GM13977 (cell line): ENCODE measurements around the gene SESN3.
"Not testable (repeated sequence)": the region's sequence is repeated elsewhere in the genome, so short reads cannot be mapped to it uniquely, and the experiment has no call there.

Experiments used
- DNase-seq: peaks from one replicate; pipeline ENCODE4 v3.0.0; 2012; ENCODE audit warnings: low spot score
- CTCF ChIP-seq: IDR thresholded peaks from 2 replicates; pipeline ENCODE4 v1.5.1; 2012; ENCODE audit warnings: mild to moderate bottlenecking, control low read depth; ENCODE audit not compliant: insufficient read depth; ENCODE audit errors: extremely low read depth, missing control alignments
- in situ Hi-C: fragments of 300-500 bp; cut with MboI; formaldehyde crosslinking; loops from one replicate; pipeline ENCODE4 v1.12.0; 2022; ENCODE audit warnings: low sequenced_read_pairs, low pct_unique_long_range_greater_than_20kb, mixed read lengths, inconsistent platforms; ENCODE audit not compliant: unreplicated experiment

SESN3 gene

DNA sequence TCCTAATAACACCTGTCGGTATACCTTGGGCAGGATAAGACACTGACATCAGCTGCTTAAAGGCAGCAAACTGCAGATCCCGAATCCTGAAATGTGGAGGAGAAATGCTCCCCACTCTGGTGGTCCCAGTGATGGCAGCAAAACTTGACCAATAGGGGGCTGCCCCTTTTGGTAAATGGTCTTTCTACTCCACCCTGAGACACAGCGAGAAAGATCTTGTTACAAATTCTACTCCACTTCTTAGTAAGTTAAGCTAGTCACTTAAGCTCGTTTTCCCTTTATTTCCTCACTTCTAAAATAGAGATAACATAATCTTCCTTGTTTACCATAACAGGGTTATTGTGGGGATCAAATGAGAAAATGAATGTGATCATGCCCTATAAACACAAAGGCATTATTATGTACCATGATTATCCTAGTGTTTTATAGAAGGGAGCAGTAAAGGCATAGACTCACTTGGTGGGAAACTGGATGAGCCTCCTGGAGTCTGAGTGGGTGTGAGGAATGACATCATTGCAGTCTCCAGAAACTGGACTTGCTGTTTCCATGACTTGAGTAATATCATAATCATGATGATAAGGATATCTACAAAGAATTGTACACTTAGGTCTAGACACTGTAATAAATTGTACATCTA lies 90.5 kb downstream of the SESN3 start:
- no peak for DNase-seq
- TF ChIP-seq CTCF = no peak
- in situ Hi-C loops = loop anchor here (25.0 kb wide), 1 partner anchor 528 kb away; no protein-coding TSS in a partner anchor

DNA sequence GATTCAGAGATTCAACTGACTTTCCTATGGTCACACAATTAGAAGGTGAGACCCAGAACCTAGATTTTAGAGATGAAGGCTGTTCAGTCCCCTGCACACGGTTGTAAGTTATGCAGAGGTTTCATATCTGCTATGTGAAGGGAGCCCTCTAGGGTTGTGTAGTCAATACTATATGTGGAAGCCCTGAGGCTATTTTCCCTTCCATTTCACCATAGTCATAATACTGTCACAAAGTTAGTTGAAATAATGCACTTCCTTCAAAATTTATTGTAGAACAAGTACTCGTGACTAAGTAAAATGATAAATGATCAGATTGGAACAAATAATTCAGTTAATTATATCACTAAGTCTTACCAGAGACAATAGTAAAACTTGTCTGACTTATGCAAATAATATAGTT lies 92.6 kb downstream of the SESN3 start:
- peak; percentile 60 for TF ChIP-seq CTCF
- in situ Hi-C loops = loop anchor here (10.0 to 25.0 kb wide), 2 partner anchors 64 to 526 kb away; no protein-coding TSS in a partner anchor
- DNase-seq = peak; percentile 37

DNA sequence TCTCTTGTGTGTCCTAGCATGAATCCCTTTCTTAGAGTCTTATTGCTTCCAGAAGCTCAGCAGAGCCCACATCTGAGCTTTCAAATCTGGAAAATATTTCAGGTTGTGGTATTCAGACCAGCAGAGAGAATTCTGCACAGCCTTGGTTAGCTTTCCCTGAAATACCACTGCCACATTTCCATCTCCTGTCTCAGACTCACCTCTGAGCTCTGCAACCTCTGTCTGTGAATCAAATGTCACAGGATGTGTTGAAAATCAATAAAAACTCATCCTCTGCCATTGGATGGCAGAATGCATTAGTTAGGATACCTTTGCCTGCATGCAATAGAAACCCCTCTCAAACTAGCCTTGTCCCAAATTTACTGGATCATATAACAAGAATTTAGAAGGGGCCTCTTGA lies 93.7 kb downstream of the SESN3 start:
- DNase-seq = no peak
- TF ChIP-seq CTCF = no peak
- in situ Hi-C loops = loop anchor here (10.0 to 25.0 kb wide), 2 partner anchors 62 to 525 kb away; no protein-coding TSS in a partner anchor

- in situ Hi-C loops = loop anchor here (10.0 to 25.0 kb wide), 2 partner anchors 62 to 524 kb away; no protein-coding TSS in a partner anchor
- not testable (repeated sequence) for DNase-seq
These were observed 94.3 kb downstream of the SESN3 start for GRCh38 chr11:95136747-95137146.

- in situ Hi-C loops = loop anchor here (10.0 to 25.0 kb wide), 2 partner anchors 61 to 524 kb away; no protein-coding TSS in a partner anchor
- no peak for DNase-seq
- no peak for TF ChIP-seq CTCF
These were observed 95.1 kb downstream of the SESN3 start for GRCh38 chr11:95135880-95136279.

- TF ChIP-seq CTCF = no peak
- DNase-seq = no peak
- in situ Hi-C loops = loop anchor here (10.0 to 25.0 kb wide), 2 partner anchors 60 to 523 kb away; no protein-coding TSS in a partner anchor
These were observed 95.8 kb downstream of the SESN3 start for GRCh38 chr11:95135155-95135554.

GRCh38 chr11:95134491-95134890 lies 96.5 kb downstream of the SESN3 start:
- in situ Hi-C loops = loop anchor here (10.0 to 25.0 kb wide), 2 partner anchors 60 to 522 kb away; no protein-coding TSS in a partner anchor
- DNase-seq = no peak
- no peak for TF ChIP-seq CTCF
